Testis (tissue), 3 donors: ENCODE measurements around the gene CACNA2D3. TPM values are rescaled to one million over a fixed set of nuclear protein-coding genes. Genes with fewer than 3 reads are reported as not detected.

Experiments
- DNase-seq: peaks from one replicate; pipeline ENCODE4 v3.0.0-alpha.2; 2019
- H3K27ac ChIP-seq, 2 donors: fragments of 200-600 bp; sonication (generic); one replicate each; pipeline ENCODE4 v1.5.1; 2019
- H3K27me3 ChIP-seq: fragments of 200-600 bp; sonication (generic); one replicate; pipeline ENCODE4 v1.5.1; 2019
- H3K36me3 ChIP-seq: fragments of 200-600 bp; sonication (generic); one replicate; pipeline ENCODE4 v1.5.1; 2017; ENCODE audit warnings: low read depth; ENCODE audit errors: missing control alignments
- H3K4me1 ChIP-seq: fragments of 200-600 bp; sonication (generic); one replicate; pipeline ENCODE4 v1.5.1; 2019
- H3K4me3 ChIP-seq, 2 donors: fragments of 200-600 bp; sonication (generic); one replicate each; pipeline ENCODE4 v1.5.1; 2017 to 2019
- H3K9me3 ChIP-seq: fragments of 200-600 bp; sonication (generic); one replicate; pipeline ENCODE4 v1.5.1; 2017
- POLR2A ChIP-seq: fragments of 450-650 bp; IDR thresholded peaks from one replicate; pipeline ENCODE4 v1.6.1; 2017; ENCODE audit warnings: antibody characterized with exemption, mild to moderate bottlenecking, moderate library complexity
- WGBS, 2 donors: methylation state at CpG; one replicate each; pipeline ENCODE4 v1.1.5; 2018; 5-methylcytosine and 5-hydroxymethylcytosine counted together
- intact Hi-C: fragments of 100-400 bp; cut with DNase I; formaldehyde crosslinking; loops from one replicate; pipeline ENCODE4 v1.15.1; 2023; ENCODE audit warnings: low total_unique reads
- polyA plus RNA-seq: library from polyadenylated mRNA; stranded (reverse); fragments of 350-450 nt; fragmentation: Illumina TruSeq; extraction: RNeasy Lipid Tissue Mini Kit (QIAGEN cat#74804); gene quantifications from one replicate; pipeline ENCODE4 v1.2.3, GENCODE V29; 2014; ENCODE audit warnings: low read depth, low replicate concordance; ENCODE audit not compliant: insufficient read depth
- total RNA-seq, 2 donors: library from RNA; depleted of rRNA; stranded (reverse); fragments of >200 nt; gene quantifications; one replicate each; pipeline ENCODE4 v1.2.3, GENCODE V29; 2016
- TF ChIP-seq, protein P1 (sequence below), 3 experiments: fragments of 450-650 bp in 2 of 3; fragments of 200-600 bp in 1 of 3; sonication (generic) in 1 of 3; IDR thresholded peaks; one replicate each; pipeline ENCODE4 v1.5.1; 2016 to 2019; ENCODE audit warnings: antibody characterized with exemption in 3 of 3, mild to moderate bottlenecking in 2 of 3, moderate library complexity in 1 of 3

CACNA2D3 gene
- total and polyA plus RNA-seq, 3 donors from 2014 or later = 10.1 to 16.5 (median 11.2) TPM

- intact Hi-C loops = no loop called here
- peak; percentile 29 for DNase-seq
- no peaks in the 10 kb centered on the region for H3K27me3 ChIP-seq
- 40 to 58% methylated on average over 6 of the region's 6 CpGs for WGBS, 2 donors
- no peak overlapping the region for H3K27ac ChIP-seq
- no peak overlapping the region for H3K4me3 ChIP-seq
- no peak for TF ChIP-seq POLR2A
- TF ChIP-seq, protein P1, sequence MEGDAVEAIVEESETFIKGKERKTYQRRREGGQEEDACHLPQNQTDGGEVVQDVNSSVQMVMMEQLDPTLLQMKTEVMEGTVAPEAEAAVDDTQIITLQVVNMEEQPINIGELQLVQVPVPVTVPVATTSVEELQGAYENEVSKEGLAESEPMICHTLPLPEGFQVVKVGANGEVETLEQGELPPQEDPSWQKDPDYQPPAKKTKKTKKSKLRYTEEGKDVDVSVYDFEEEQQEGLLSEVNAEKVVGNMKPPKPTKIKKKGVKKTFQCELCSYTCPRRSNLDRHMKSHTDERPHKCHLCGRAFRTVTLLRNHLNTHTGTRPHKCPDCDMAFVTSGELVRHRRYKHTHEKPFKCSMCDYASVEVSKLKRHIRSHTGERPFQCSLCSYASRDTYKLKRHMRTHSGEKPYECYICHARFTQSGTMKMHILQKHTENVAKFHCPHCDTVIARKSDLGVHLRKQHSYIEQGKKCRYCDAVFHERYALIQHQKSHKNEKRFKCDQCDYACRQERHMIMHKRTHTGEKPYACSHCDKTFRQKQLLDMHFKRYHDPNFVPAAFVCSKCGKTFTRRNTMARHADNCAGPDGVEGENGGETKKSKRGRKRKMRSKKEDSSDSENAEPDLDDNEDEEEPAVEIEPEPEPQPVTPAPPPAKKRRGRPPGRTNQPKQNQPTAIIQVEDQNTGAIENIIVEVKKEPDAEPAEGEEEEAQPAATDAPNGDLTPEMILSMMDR (IDR thresholded peaks at IDR 0.05) = no peak
- H3K4me1 ChIP-seq = peaks cover 29% of the 10 kb centered on the region
- no peaks in the 10 kb centered on the region for H3K9me3 ChIP-seq
- H3K36me3 ChIP-seq = no peaks in the 10 kb centered on the region
These were observed 234.1 kb downstream of the CACNA2D3 start for GRCh38 chr3:54356261-54357045.

DNA sequence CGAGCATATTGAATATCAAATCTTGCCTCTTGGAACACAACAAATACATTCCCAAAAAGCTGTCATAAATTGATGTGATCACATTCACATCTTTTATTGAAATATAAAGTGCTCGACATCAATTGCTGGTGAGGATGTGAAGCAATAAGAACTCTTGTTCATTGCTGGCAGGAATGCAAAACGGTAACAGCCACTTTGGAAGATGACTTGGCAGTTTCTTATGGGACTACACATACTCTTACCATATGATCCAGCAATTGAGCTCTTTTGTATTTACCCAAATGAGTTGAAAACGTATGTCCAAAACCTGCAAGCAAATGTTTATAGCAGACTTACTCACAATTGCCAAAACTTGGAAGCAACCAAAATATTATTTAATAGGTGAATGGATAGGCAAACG is 234.9 kb downstream of the CACNA2D3 start:
- Histone ChIP-seq H3K27me3 (no peaks in the 10 kb centered on the region), H3K36me3 (no peaks in the 10 kb centered on the region), H3K9me3 (no peaks in the 10 kb centered on the region), H3K4me1 (peaks cover 29% of the 10 kb centered on the region), H3K27ac (no peak overlapping the region), H3K4me3 (no peak overlapping the region)
- DNase-seq = no peak
- 83 to 89% methylated on average over 5 of the region's 5 CpGs for WGBS, 2 donors
- intact Hi-C loops = no loop called here
- TF ChIP-seq POLR2A = no peak
- TF ChIP-seq, protein P1 (IDR thresholded peaks at IDR 0.05) = no peak

GRCh38 chr3:54358316-54358715 is 236.0 kb downstream of the CACNA2D3 start:
- TF ChIP-seq POLR2A = no peak
- TF ChIP-seq, protein P1 (IDR thresholded peaks at IDR 0.05) = no peak
- DNase-seq = no peak
- no peak overlapping the region for H3K27ac ChIP-seq

DNA sequence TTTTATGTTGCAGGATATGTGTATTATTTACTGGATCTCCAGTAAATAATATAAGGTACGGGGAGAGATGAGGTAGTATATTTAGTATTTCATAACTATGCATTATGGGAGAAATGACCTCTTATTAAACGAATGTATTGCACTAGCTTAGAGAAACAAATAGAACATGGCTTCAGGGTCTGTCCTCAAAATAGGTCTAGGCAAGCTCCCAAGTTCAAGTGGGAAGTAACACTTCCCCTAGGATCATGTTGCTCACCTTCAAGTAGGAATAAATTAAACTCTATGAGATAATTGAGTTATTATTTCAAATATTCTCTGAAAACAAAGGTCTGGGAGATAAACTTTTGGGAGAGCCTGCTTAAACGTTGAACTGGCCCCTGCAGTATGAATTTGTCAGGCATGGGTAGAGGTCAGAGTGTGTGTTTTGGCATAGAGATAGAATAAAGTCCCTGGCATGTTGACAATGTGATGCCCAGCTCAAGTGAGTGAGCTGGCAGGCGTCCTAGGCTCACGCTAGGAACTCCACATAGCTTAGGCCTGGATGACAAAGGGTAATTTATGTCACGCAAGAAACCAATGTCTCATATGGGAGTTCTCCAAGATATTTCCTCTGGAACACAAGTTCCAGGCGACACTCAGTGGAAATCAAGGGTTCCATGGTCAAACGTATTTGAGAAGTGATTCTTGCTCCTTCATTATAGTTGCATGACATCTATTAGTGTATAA is 236.8 kb downstream of the CACNA2D3 start:
- Histone ChIP-seq H3K27me3 (no peaks in the 10 kb centered on the region), H3K4me3 (no peak overlapping the region), H3K9me3 (no peaks in the 10 kb centered on the region), H3K36me3 (no peaks in the 10 kb centered on the region), H3K27ac (no peak overlapping the region), H3K4me1 (peaks cover 22% of the 10 kb centered on the region)
- intact Hi-C loops = no loop called here
- DNase-seq = peak; percentile 26
- 62% methylated on average over 8 of the region's 8 CpGs for WGBS, 2 donors
- TF ChIP-seq, protein P1 (IDR thresholded peaks at IDR 0.05) = no peak
- no peak for TF ChIP-seq POLR2A

More at GRCh38 chr3:54358316-54358715, 236.0 kb downstream of the CACNA2D3 start:
- no peak overlapping the region for H3K4me3 ChIP-seq
- peaks cover 26% of the 10 kb centered on the region for H3K4me1 ChIP-seq
- no peaks in the 10 kb centered on the region for H3K9me3 ChIP-seq
- no peaks in the 10 kb centered on the region for H3K27me3 ChIP-seq
- WGBS, 2 donors = 50 to 59% methylated on average over 4 of the region's 4 CpGs
- no peaks in the 10 kb centered on the region for H3K36me3 ChIP-seq
- intact Hi-C loops = no loop called here
